Small intestine (tissue), 7 donors: ENCODE data around the gene LTBP1. TPM values are rescaled to one million over a fixed set of nuclear protein-coding genes. Genes with fewer than 3 reads are reported as not detected.

Source experiments
- DNase-seq, 2 donors: peaks; one replicate each; pipeline versions ENCODE4 v3.0.0 to v3.0.0-alpha.2; 2013
- FAIRE-seq: peaks from 2 replicates; lab custom pipeline; 2012; peaks lifted over from hg19 to GRCh38; lab: Jason Lieb, UNC
- H3K27ac ChIP-seq, 3 donors: one replicate each; pipeline ENCODE4 v1.5.1; 2013; ENCODE audit warnings: low read length in 2 of 3, mild to moderate bottlenecking in 2 of 3, control low read depth in 1 of 3, inconsistent platforms in 1 of 3, low read depth in 1 of 3, moderate library complexity in 1 of 3
- H3K27me3 ChIP-seq, 3 donors: one replicate each; pipeline ENCODE4 v1.6.1; 2013; ENCODE audit warnings: low read length in 3 of 3, inconsistent platforms in 1 of 3; ENCODE audit not compliant: control insufficient read depth in 3 of 3, insufficient read depth in 3 of 3
- H3K36me3 ChIP-seq, 3 donors: one replicate each; pipeline ENCODE4 v1.6.1; 2013; ENCODE audit warnings: low read length in 3 of 3, inconsistent platforms in 1 of 3, low read depth in 1 of 3, mild to moderate bottlenecking in 1 of 3, moderate library complexity in 1 of 3; ENCODE audit not compliant: control insufficient read depth in 3 of 3, insufficient read depth in 2 of 3
- H3K4me1 ChIP-seq, 3 donors: one replicate each; pipeline ENCODE4 v1.6.1; 2013; ENCODE audit warnings: low read length in 2 of 3, inconsistent platforms in 1 of 3, low read depth in 1 of 3, mild to moderate bottlenecking in 1 of 3, moderate library complexity in 1 of 3; ENCODE audit not compliant: control insufficient read depth in 3 of 3, insufficient read depth in 2 of 3
- H3K4me3 ChIP-seq, 3 donors: one replicate each; pipeline ENCODE4 v1.5.1; 2013; ENCODE audit warnings: low read length in 3 of 3, control low read depth in 1 of 3, inconsistent platforms in 1 of 3, low read depth in 1 of 3, mild to moderate bottlenecking in 1 of 3, moderate library complexity in 1 of 3
- H3K9me3 ChIP-seq, 2 donors: one replicate each; pipeline ENCODE4 v1.6.1; 2013; ENCODE audit warnings: low read depth in 1 of 2, low read length in 1 of 2; ENCODE audit not compliant: control insufficient read depth in 2 of 2, insufficient read depth in 1 of 2
- WGBS, 3 donors: extraction: QIAGEN DNeasy Blood & Tissue Kit; methylation state at CpG; one replicate each; pipeline ENCODE4 v1.1.7; 2013; 5-methylcytosine and 5-hydroxymethylcytosine counted together
- polyA plus RNA-seq, 4 donors: library from polyadenylated mRNA; stranded (reverse) in 3 of 4; unstranded in 1 of 4; fragments of 200-250 nt in 3 of 4; fragments of 120-200 nt in 1 of 4; gene quantifications; one replicate each; pipeline versions ENCODE4 v1.2.1 to v1.2.3, GENCODE V29; 2013
- donor health status: healthy with polysubstance abuse.
- donor health status: control.
- donor health status: control.
- donor health status: Bipolar disorder and iron deficiency.
- donor health status: healthy.

LTBP1 gene
- polyA plus RNA-seq, 4 donors, result 0.67 to 12.1 (median 6.1) TPM

DNA sequence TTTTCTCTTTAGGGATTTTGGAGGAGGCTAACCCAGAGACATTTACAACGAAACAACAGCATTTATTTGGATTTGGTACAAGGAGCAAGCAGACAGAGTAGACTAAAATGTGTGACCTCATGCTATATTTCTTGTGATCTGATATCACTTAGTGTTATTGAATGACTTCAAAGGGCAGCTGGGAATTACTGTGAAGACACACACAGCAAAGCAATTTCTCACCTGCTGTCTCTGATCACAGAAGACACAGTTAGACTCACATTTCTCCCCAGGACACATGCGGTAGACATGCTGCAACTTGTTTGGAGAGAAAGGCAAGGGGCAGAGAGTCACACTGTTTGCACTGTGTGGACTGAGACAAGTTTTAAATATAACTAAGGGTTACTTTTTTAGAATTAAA, 67.5 kb downstream of the LTBP1 start:
- Histone ChIP-seq H3K36me3 (no peaks in the 10 kb centered on the region), H3K9me3 (peaks cover 0 to 5% of the 10 kb centered on the region in 2 donors), H3K27me3 (no peaks in the 10 kb centered on the region), H3K4me1 (peaks cover 10 to 15% (median 12%) of the 10 kb centered on the region in 3 donors), H3K4me3 (no peak overlapping the region), H3K27ac (no peak overlapping the region)
- 22 to 63% (median 26%) methylated on average over 2 of the region's 2 CpGs for WGBS, 3 donors
- FAIRE-seq (no peak), DNase-seq (peak in 1 of 2 donors; percentile 48)

GRCh38 chr2:33015421-33016142, 68.8 kb downstream of the LTBP1 start:
- FAIRE-seq, result no peak
- H3K36me3 ChIP-seq, result no peaks in the 10 kb centered on the region
- 12 to 46% (median 27%) methylated on average over 4 of the region's 4 CpGs for WGBS, 3 donors
- H3K4me1 ChIP-seq, result peaks cover 10 to 18% (median 12%) of the 10 kb centered on the region in 3 donors
- peak; percentile 78 to 95 for DNase-seq
- peak overlapping the region; percentile 76 to 95 (median 83) for H3K27ac ChIP-seq
- H3K27me3 ChIP-seq, result no peaks in the 10 kb centered on the region
- peaks cover 0 to 5% of the 10 kb centered on the region in 2 donors for H3K9me3 ChIP-seq
- H3K4me3 ChIP-seq, result no peak overlapping the region

DNA sequence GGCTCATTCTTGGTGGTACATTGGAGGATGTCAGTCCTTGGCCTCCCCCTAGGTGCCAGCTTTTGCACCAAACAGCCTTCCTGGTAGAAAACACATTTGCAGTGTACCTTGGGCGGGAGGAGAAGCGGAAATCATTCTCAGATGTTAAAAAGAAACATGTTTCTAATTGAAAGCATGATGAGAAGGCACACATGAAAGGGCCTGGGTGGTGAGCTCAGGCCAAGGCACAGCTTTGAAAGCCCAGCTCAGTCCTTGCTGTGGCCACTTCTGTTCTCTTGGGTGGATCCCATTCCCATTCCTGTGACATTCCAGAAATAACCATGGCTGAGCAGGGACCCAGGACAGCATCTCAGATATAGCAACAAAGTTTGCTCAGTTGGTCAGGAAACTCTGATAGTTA, 71.5 kb downstream of the LTBP1 start:
- H3K36me3 ChIP-seq, result no peaks in the 10 kb centered on the region
- H3K27ac ChIP-seq, result no peak overlapping the region
- FAIRE-seq (no peak), DNase-seq (no peak)
- no peak overlapping the region for H3K4me3 ChIP-seq
- 88 to 95% (median 92%) methylated on average over 2 of the region's 2 CpGs for WGBS, 3 donors
- peaks cover 12 to 29% (median 12%) of the 10 kb centered on the region in 3 donors for H3K4me1 ChIP-seq
- no peaks in the 10 kb centered on the region for H3K27me3 ChIP-seq
- peaks cover 0 to 5% of the 10 kb centered on the region in 2 donors for H3K9me3 ChIP-seq

- WGBS, 3 donors, result 92 to 95% (median 94%) methylated on average over 7 of the region's 7 CpGs
- DNase-seq (no peak), FAIRE-seq (no peak)
- H3K36me3 ChIP-seq, result no peaks in the 10 kb centered on the region
- no peak overlapping the region for H3K4me3 ChIP-seq
- H3K9me3 ChIP-seq, result peaks cover 0 to 9% of the 10 kb centered on the region in 2 donors
- H3K4me1 ChIP-seq, result peaks cover 12 to 34% (median 16%) of the 10 kb centered on the region in 3 donors
- H3K27ac ChIP-seq, result no peak overlapping the region
- H3K27me3 ChIP-seq, result no peaks in the 10 kb centered on the region
Measured at GRCh38 chr2:33019796-33020195, 73.0 kb downstream of the LTBP1 start.

- peaks cover 10 to 27% (median 12%) of the 10 kb centered on the region in 3 donors for H3K4me1 ChIP-seq
- H3K4me3 ChIP-seq, result no peak overlapping the region
- DNase-seq (peak in 1 of 2 donors; percentile 51), FAIRE-seq (no peak)
- H3K9me3 ChIP-seq, result peaks cover 0 to 8% of the 10 kb centered on the region in 2 donors
- H3K27ac ChIP-seq, result peak overlapping the region in 1 of 3 donors; percentile 71
- 75 to 84% (median 82%) methylated on average over 6 of the region's 6 CpGs for WGBS, 3 donors
- no peaks in the 10 kb centered on the region for H3K27me3 ChIP-seq
- H3K36me3 ChIP-seq, result no peaks in the 10 kb centered on the region
Measured at GRCh38 chr2:33020883-33021282, 74.1 kb downstream of the LTBP1 start.

DNA sequence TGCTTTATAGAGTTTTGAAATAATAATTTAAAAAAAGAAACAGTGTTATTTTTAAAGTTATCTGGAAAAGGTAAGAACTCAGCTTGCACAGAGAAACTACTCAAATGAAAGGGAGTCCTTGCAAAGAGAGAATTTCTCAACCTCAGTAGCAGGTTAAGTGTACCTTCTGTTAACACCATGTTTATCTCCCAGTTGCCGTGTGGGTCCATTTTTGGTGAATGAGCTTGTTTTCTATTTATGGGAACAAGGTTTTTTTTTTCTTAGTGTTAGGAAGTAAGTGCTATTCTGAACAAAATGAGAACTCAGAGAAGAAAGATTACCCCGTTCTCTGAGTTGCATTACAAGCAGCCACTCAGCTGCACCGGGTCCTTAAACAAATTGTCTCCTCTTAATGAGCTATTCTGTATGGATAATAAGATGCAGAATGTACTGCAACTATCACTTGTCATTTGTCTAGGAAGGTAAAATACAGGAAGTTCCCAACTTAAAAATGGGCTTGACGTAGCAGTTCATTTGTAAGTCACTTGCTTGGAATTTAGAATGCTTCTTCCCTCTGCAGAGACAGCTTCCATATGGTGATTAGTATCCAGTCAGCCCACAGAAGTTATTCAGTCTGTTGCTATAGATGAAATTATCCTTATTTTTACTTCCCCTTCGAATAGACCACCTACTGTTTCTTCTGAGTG, 74.9 kb downstream of the LTBP1 start:
- 49 to 89% (median 68%) methylated on average over 5 of the region's 5 CpGs for WGBS, 3 donors
- Histone ChIP-seq H3K9me3 (peaks cover 0 to 6% of the 10 kb centered on the region in 2 donors), H3K27ac (peak overlapping the region in 1 of 3 donors; percentile 71), H3K36me3 (no peaks in the 10 kb centered on the region), H3K4me3 (no peak overlapping the region), H3K27me3 (no peaks in the 10 kb centered on the region), H3K4me1 (peaks cover 4 to 22% (median 6%) of the 10 kb centered on the region in 3 donors)
- FAIRE-seq, result no peak
- DNase-seq, result no peak

GRCh38 chr2:33022395-33022985, 75.7 kb downstream of the LTBP1 start:
- peak; percentile 41 for FAIRE-seq
- Histone ChIP-seq H3K27ac (peak overlapping the region in 1 of 3 donors; percentile 22), H3K36me3 (no peaks in the 10 kb centered on the region), H3K4me3 (no peak overlapping the region), H3K4me1 (peaks cover 2 to 22% (median 6%) of the 10 kb centered on the region in 3 donors), H3K27me3 (no peaks in the 10 kb centered on the region), H3K9me3 (peaks cover 0 to 6% of the 10 kb centered on the region in 2 donors)
- 69 to 83% (median 74%) methylated on average over 2 of the region's 2 CpGs for WGBS, 3 donors
- no peak for DNase-seq

GRCh38 chr2:33022989-33023727, 76.4 kb downstream of the LTBP1 start:
- H3K9me3 ChIP-seq, result peaks cover 0 to 6% of the 10 kb centered on the region in 2 donors
- no peak overlapping the region for H3K4me3 ChIP-seq
- no peaks in the 10 kb centered on the region for H3K27me3 ChIP-seq
- DNase-seq (peak; percentile 63 to 89), FAIRE-seq (peak; percentile 88)
- H3K4me1 ChIP-seq, result peaks cover 2 to 22% (median 6%) of the 10 kb centered on the region in 3 donors
- H3K36me3 ChIP-seq, result no peaks in the 10 kb centered on the region
- H3K27ac ChIP-seq, result peak overlapping the region in 1 of 3 donors; percentile 42
- WGBS, 3 donors, result 7 to 22% (median 18%) methylated on average over 6 of the region's 6 CpGs
